NT2/D1 (cell line): ENCODE data around the gene MAGI1.

Experiments used
- DNase-seq: peaks from one replicate; pipeline ENCODE4 v3.0.0-alpha.2; 2011; ENCODE audit warnings: low read depth, low spot score
- H3K27me3 ChIP-seq: 2 replicates; pipeline ENCODE4 v1.6.0; 2011; ENCODE audit warnings: mild to moderate bottlenecking; ENCODE audit not compliant: insufficient read length, insufficient read depth
- H3K36me3 ChIP-seq: 2 replicates; pipeline ENCODE4 v1.6.1; 2011; ENCODE audit warnings: mild to moderate bottlenecking, low read length, mixed read lengths; ENCODE audit not compliant: insufficient read depth, insufficient read length
- H3K4me1 ChIP-seq: 2 replicates; pipeline ENCODE4 v1.5.1; 2011; ENCODE audit not compliant: insufficient read depth, insufficient read length
- H3K4me3 ChIP-seq: 2 replicates; pipeline ENCODE4 v1.5.1; 2011; ENCODE audit warnings: low read depth; ENCODE audit not compliant: insufficient read length
- H3K9ac ChIP-seq: 2 replicates; pipeline ENCODE4 v1.6.0; 2011; ENCODE audit warnings: low read depth; ENCODE audit not compliant: insufficient read length
- H3K9me3 ChIP-seq: 2 replicates; pipeline ENCODE4 v1.5.1; 2011; ENCODE audit warnings: mild to moderate bottlenecking, low read length; ENCODE audit not compliant: insufficient read depth
- SUZ12 ChIP-seq: IDR thresholded peaks from 2 replicates; pipeline ENCODE4 v1.6.1; 2011; ENCODE audit not compliant: insufficient read length, insufficient read depth; ENCODE audit errors: extremely low read depth
- YY1 ChIP-seq: IDR thresholded peaks from 2 replicates; pipeline ENCODE4 v1.6.1; 2011; ENCODE audit not compliant: insufficient read length, insufficient read depth
- ZNF274 ChIP-seq: IDR thresholded peaks from 2 replicates; pipeline ENCODE4 v1.6.1; 2011; ENCODE audit warnings: mild to moderate bottlenecking, low read depth, low read length

Gene MAGI1

GRCh38 chr3:65983100-65983499 lies 55.6 kb downstream of the MAGI1 start:
- Histone ChIP-seq H3K9ac (no peak overlapping the region), H3K36me3 (peaks cover 3% of the 10 kb centered on the region), H3K9me3 (no peaks in the 10 kb centered on the region), H3K27me3 (no peaks in the 10 kb centered on the region), H3K4me1 (peaks cover 3% of the 10 kb centered on the region), H3K4me3 (no peak overlapping the region)
- no peak for TF ChIP-seq YY1
- no peak for TF ChIP-seq SUZ12
- TF ChIP-seq ZNF274 = no peak
- DNase-seq = no peak

GRCh38 chr3:65979731-65980130 lies 59.0 kb downstream of the MAGI1 start:
- Histone ChIP-seq H3K36me3 (no peaks in the 10 kb centered on the region), H3K4me1 (peaks cover 3% of the 10 kb centered on the region), H3K9me3 (no peaks in the 10 kb centered on the region), H3K4me3 (no peak overlapping the region), H3K9ac (no peak overlapping the region), H3K27me3 (no peaks in the 10 kb centered on the region)
- no peak for DNase-seq
- TF ChIP-seq YY1 = no peak
- no peak for TF ChIP-seq ZNF274
- TF ChIP-seq SUZ12 = no peak

GRCh38 chr3:65979162-65979561 lies 59.6 kb downstream of the MAGI1 start:
- DNase-seq = no peak
- peaks cover 3% of the 10 kb centered on the region for H3K4me1 ChIP-seq
- H3K9ac ChIP-seq = no peak overlapping the region
- no peaks in the 10 kb centered on the region for H3K27me3 ChIP-seq
- TF ChIP-seq ZNF274 (no peak), YY1 (no peak), SUZ12 (no peak)
- H3K4me3 ChIP-seq = no peak overlapping the region
- H3K36me3 ChIP-seq = no peaks in the 10 kb centered on the region
- H3K9me3 ChIP-seq = no peaks in the 10 kb centered on the region

GRCh38 chr3:65978116-65978515 lies 60.6 kb downstream of the MAGI1 start:
- H3K36me3 ChIP-seq = no peaks in the 10 kb centered on the region

GRCh38 chr3:65975032-65975431 lies 63.7 kb downstream of the MAGI1 start:
- Histone ChIP-seq H3K4me1 (peaks cover 3% of the 10 kb centered on the region), H3K9ac (no peak overlapping the region), H3K4me3 (no peak overlapping the region), H3K27me3 (no peaks in the 10 kb centered on the region), H3K36me3 (no peaks in the 10 kb centered on the region), H3K9me3 (no peaks in the 10 kb centered on the region)
- no peak for DNase-seq
- TF ChIP-seq ZNF274 (no peak), YY1 (no peak), SUZ12 (no peak)

More at GRCh38 chr3:65978116-65978515, 60.6 kb downstream of the MAGI1 start:
- DNase-seq = no peak
- H3K4me3 ChIP-seq = no peak overlapping the region
- TF ChIP-seq YY1 (no peak), SUZ12 (no peak), ZNF274 (no peak)
- no peak overlapping the region for H3K9ac ChIP-seq
- H3K9me3 ChIP-seq = no peaks in the 10 kb centered on the region
- peaks cover 3% of the 10 kb centered on the region for H3K4me1 ChIP-seq
- no peaks in the 10 kb centered on the region for H3K27me3 ChIP-seq

GRCh38 chr3:65974509-65974908 lies 64.2 kb downstream of the MAGI1 start:
- H3K4me1 ChIP-seq = no peaks in the 10 kb centered on the region
- TF ChIP-seq YY1 = no peak
- no peak for TF ChIP-seq SUZ12
- no peaks in the 10 kb centered on the region for H3K27me3 ChIP-seq
- H3K36me3 ChIP-seq = no peaks in the 10 kb centered on the region
- H3K4me3 ChIP-seq = no peak overlapping the region
- no peaks in the 10 kb centered on the region for H3K9me3 ChIP-seq
- DNase-seq = no peak
- no peak overlapping the region for H3K9ac ChIP-seq

GRCh38 chr3:65972765-65973164 lies 66.0 kb downstream of the MAGI1 start:
- Histone ChIP-seq H3K27me3 (no peaks in the 10 kb centered on the region), H3K4me3 (no peak overlapping the region), H3K4me1 (peaks cover 3% of the 10 kb centered on the region), H3K36me3 (no peaks in the 10 kb centered on the region), H3K9ac (no peak overlapping the region), H3K9me3 (no peaks in the 10 kb centered on the region)
- no peak for DNase-seq
- TF ChIP-seq SUZ12 (no peak), ZNF274 (no peak), YY1 (no peak)
